DOHH2 (cell line): ENCODE data around the gene ICA1L.

ENCODE experiments used
- H3F3A ChIP-seq: fragments of 200-600 bp; sonication (generic), shearing (Covaris generic); 2 replicates; pipeline ENCODE4 v1.6.0; 2016; ENCODE audit warnings: antibody characterized with exemption, mild to moderate bottlenecking; ENCODE audit not compliant: control insufficient read depth, insufficient read depth
- H3K27ac ChIP-seq: fragments of 200-600 bp; sonication (generic); 2 replicates; pipeline ENCODE4 v1.5.1; 2014; ENCODE audit warnings: low read depth, mild to moderate bottlenecking, low read length, moderate library complexity
- H3K27me3 ChIP-seq: fragments of 200-600 bp; sonication (generic); 2 replicates; pipeline ENCODE4 v1.6.1; 2014; ENCODE audit warnings: mild to moderate bottlenecking, low read length, mixed read lengths; ENCODE audit not compliant: control insufficient read depth
- H3K36me3 ChIP-seq: fragments of 200-600 bp; sonication (generic); 2 replicates; pipeline ENCODE4 v1.6.1; 2014; ENCODE audit warnings: mild to moderate bottlenecking, low read length, moderate library complexity, mixed read lengths; ENCODE audit not compliant: control insufficient read depth
- H3K4me1 ChIP-seq: fragments of 200-600 bp; sonication (generic); 2 replicates; pipeline ENCODE4 v1.6.1; 2014; ENCODE audit warnings: mild to moderate bottlenecking, low read length, mixed read lengths; ENCODE audit not compliant: control insufficient read depth
- H3K4me2 ChIP-seq: fragments of 200-600 bp; sonication (generic); 2 replicates; pipeline ENCODE4 v1.6.0; 2014; ENCODE audit warnings: mild to moderate bottlenecking, low read length, moderate library complexity
- H3K4me3 ChIP-seq: fragments of 200-600 bp; sonication (generic); 2 replicates; pipeline ENCODE4 v1.5.1; 2014; ENCODE audit warnings: mild to moderate bottlenecking, low read length, mixed read lengths
- H3K79me2 ChIP-seq: fragments of 200-600 bp; sonication (generic); 2 replicates; pipeline ENCODE4 v1.6.1; 2014; ENCODE audit warnings: mild to moderate bottlenecking, low read length, mixed read lengths; ENCODE audit not compliant: control insufficient read depth
- H3K9me2 ChIP-seq: fragments of 200-600 bp; sonication (generic); replicated peaks from 2 replicates; pipeline ENCODE4 v1.6.1; 2014; ENCODE audit warnings: mild to moderate bottlenecking, low read length, mixed read lengths; ENCODE audit not compliant: control insufficient read depth
- H3K9me3 ChIP-seq: fragments of 200-600 bp; sonication (generic); 2 replicates; pipeline ENCODE4 v1.6.1; 2014; ENCODE audit warnings: antibody characterized with exemption, low read length, mixed read lengths; ENCODE audit not compliant: control insufficient read depth, insufficient read depth
- H4K20me1 ChIP-seq: fragments of 200-600 bp; sonication (generic); 2 replicates; pipeline ENCODE4 v1.6.0; 2014; ENCODE audit warnings: low read depth, mild to moderate bottlenecking, antibody characterized with exemption, low read length, moderate library complexity; ENCODE audit not compliant: control insufficient read depth, insufficient read depth
- CTCF ChIP-seq: fragments of 200-600 bp; sonication (generic); IDR thresholded peaks from one replicate; pipeline ENCODE4 v1.5.1; 2014; ENCODE audit warnings: antibody characterized with exemption, mild to moderate bottlenecking, low read depth, low read length; ENCODE audit not compliant: poor library complexity, severe bottlenecking
- EZH2phosphoT487 ChIP-seq: fragments of 200-600 bp; sonication (generic); IDR thresholded peaks from 2 replicates; pipeline ENCODE4 v1.6.1; 2017; ENCODE audit warnings: borderline replicate concordance, mild to moderate bottlenecking, antibody characterized with exemption, low read length, moderate library complexity, mixed read lengths

Gene ICA1L

DNA sequence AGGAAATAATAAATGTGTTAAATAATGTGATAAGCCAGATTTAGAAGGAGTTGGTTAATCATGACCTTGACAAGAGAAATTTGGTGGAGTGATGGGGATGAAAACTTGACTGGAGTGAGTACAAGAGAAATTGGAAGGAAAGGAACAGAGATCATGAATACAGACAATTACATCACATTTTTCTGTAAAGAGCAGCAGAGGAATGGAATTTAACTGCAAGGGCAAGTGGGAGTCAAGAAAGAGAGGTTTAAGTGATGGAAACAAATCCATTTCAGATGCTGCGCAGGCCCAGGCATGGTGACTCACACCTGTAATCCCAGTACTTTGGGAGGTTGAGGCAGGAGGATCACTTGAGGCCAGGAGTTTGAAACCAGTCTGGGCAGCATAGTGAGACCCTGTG, 46.7 kb downstream of the ICA1L start:
- Histone ChIP-seq H3K4me2 (no peak overlapping the region), H3K9me2 (no peaks in the 10 kb centered on the region), H3K4me3 (no peak overlapping the region), H3K9me3 (no peaks in the 10 kb centered on the region), H3K27me3 (no peaks in the 10 kb centered on the region), H3F3A (no peaks in the 10 kb centered on the region), H4K20me1 (no peaks in the 10 kb centered on the region), H3K4me1 (peaks cover 18% of the 10 kb centered on the region), H3K79me2 (no peaks in the 10 kb centered on the region), H3K36me3 (no peaks in the 10 kb centered on the region), H3K27ac (no peak overlapping the region)
- no peak for TF ChIP-seq EZH2phosphoT487
- TF ChIP-seq CTCF: no peak

- H3K27ac ChIP-seq: no peak overlapping the region
- H4K20me1 ChIP-seq: no peaks in the 10 kb centered on the region
- H3K27me3 ChIP-seq: no peaks in the 10 kb centered on the region
- TF ChIP-seq EZH2phosphoT487 (no peak), CTCF (no peak)
- no peaks in the 10 kb centered on the region for H3K79me2 ChIP-seq
- no peaks in the 10 kb centered on the region for H3K9me3 ChIP-seq
- H3K36me3 ChIP-seq: no peaks in the 10 kb centered on the region
- peaks cover 18% of the 10 kb centered on the region for H3K4me1 ChIP-seq
- H3K9me2 ChIP-seq: no peaks in the 10 kb centered on the region
- no peak overlapping the region for H3K4me3 ChIP-seq
- H3K4me2 ChIP-seq: peak overlapping the region; percentile 12; the same call in 1 of the 2 replicates
- H3F3A ChIP-seq: no peaks in the 10 kb centered on the region
Measured at GRCh38 chr2:202822411-202822810, 49.2 kb downstream of the ICA1L start.

- H3K9me2 ChIP-seq: no peaks in the 10 kb centered on the region
- peak overlapping the region; percentile 12 for H3K4me2 ChIP-seq
- TF ChIP-seq EZH2phosphoT487: no peak
- no peak for TF ChIP-seq CTCF
- no peaks in the 10 kb centered on the region for H3K79me2 ChIP-seq
- H3K4me1 ChIP-seq: peaks cover 18% of the 10 kb centered on the region
- H4K20me1 ChIP-seq: no peaks in the 10 kb centered on the region
- H3F3A ChIP-seq: no peaks in the 10 kb centered on the region
- H3K36me3 ChIP-seq: no peaks in the 10 kb centered on the region
- H3K27me3 ChIP-seq: no peaks in the 10 kb centered on the region
- H3K4me3 ChIP-seq: no peak overlapping the region
- H3K27ac ChIP-seq: no peak overlapping the region
- no peaks in the 10 kb centered on the region for H3K9me3 ChIP-seq
Measured at GRCh38 chr2:202821206-202822160, 50.1 kb downstream of the ICA1L start.
